ENCODE results near the gene TMC1. TPM values are rescaled to one million over a fixed set of nuclear protein-coding genes. Genes with fewer than 3 reads are reported as not detected.
"Not testable (repeated sequence)": the region's sequence is repeated elsewhere in the genome, so short reads cannot be mapped to it uniquely, and the experiment has no call there.

TMC1 gene
- polyA plus RNA-seq (2013), result 0.03 and 0.04 TPM in 2 replicates

DNA sequence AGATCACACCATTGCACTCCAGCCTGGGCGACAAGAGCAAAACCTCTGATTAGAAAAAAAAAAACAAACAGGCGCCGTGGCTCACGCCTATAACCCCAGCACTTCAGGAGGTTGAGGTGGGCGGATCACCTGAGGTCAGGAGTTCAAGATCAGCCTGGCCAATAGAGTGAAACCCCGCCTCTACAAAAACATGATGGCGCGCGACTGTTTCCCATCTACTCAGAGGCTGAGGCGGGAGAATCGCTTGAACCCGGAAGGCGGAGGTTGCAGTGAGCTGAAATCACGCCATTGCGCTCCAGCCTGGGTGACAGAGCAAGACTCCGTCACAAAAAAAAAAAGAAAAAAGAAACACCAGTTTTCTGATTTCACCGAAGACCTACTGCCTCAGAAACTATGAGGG, at the start of gene TMC1:
TMC1 (plus strand) TSS at position 193 of the 400 bp plus-strand sequence. CDS start 127,041 bp downstream, outside the sequence.
- Histone ChIP-seq H2AK5ac (ENCODE audit: low read length) (peak within 1 kb of the TSS; percentile 54), H4K91ac (ENCODE audit: low read depth, low read length) (peak within 1 kb of the TSS; percentile 47), H2BK12ac (ENCODE audit: low read length) (peak within 1 kb of the TSS; percentile 58)
- H3K27ac ChIP-seq (ENCODE audit: low read depth, low read length); H3K79me2 ChIP-seq (ENCODE audit: control insufficient read depth, insufficient read depth, low read length, poor library complexity); H3K79me1 ChIP-seq (ENCODE audit: low read length); H2AFZ ChIP-seq (ENCODE audit: insufficient read depth, low read length, poor library complexity); H3K9me3 ChIP-seq (ENCODE audit: insufficient read depth, low read depth, low read length); H3K4me1 ChIP-seq (ENCODE audit: control insufficient read depth in 1 of 2, insufficient read depth in 2 of 2, low read length in 2 of 2); H4K8ac ChIP-seq (ENCODE audit: low read depth, low read length); H4K12ac ChIP-seq (ENCODE audit: low read depth, low read length); H3K36me3 ChIP-seq (ENCODE audit: control insufficient read depth in 1 of 2, insufficient read depth in 2 of 2, low read length in 2 of 2); H3K9ac ChIP-seq (ENCODE audit: low read length); H3K4me3 ChIP-seq (ENCODE audit: low read depth, low read length); H2BK120ac ChIP-seq (ENCODE audit: insufficient read depth, low read length, poor library complexity); H3K27me3 ChIP-seq (ENCODE audit: insufficient read depth, low read length); H3K18ac ChIP-seq (ENCODE audit: low read length); H3K4ac ChIP-seq (ENCODE audit: low read depth, low read length); H3K23ac ChIP-seq (ENCODE audit: low read length); H3K14ac ChIP-seq (ENCODE audit: low read length); H3K4me2 ChIP-seq (ENCODE audit: low read length); H2BK5ac ChIP-seq (ENCODE audit: low read depth, low read length, poor library complexity): not testable (repeated sequence)
- no CpG with 5 or more reads among the region's 17 CpGs for WGBS (ENCODE audit: extremely low coverage, insufficient coverage, insufficient read length)
- DNase-seq, result peak; percentile 83 to 89

DNA sequence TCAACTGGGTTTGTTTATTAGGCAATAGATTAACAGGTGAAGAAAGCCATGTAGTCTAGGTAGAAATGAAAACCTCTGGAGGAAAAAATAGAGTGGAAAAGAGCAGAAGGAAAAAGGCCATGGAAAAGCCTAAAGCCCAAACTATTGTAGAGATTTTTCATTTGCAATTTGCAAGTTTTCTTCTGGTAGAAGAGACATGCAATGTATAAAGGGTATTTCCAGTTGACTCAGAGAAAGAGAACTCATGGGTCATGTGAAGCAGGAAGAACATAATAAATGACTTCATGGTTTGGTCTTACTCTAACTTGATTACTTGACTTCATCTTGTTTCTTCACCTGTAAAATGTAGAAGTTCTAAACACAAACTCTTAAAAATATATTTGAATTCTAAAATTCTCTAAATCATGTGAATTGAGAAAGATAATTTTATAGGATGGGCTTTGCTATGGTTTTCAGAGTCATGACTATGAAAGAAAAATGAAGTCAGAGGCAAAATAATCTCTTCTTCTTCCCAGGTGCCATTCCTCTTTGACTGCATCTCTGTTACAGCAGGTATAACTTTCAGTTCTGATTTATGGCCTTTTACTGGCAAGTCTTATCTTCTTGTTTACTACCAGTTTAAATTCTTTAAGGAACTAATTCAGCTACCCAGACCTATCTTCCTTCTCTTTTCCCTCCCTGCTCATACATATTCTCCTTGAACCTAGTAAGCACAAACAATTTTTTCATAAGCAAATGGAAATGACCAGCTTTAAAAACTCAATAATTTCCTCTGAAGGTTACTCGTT, 47.7 kb upstream of the TMC1 start:
- Histone ChIP-seq H2BK12ac (ENCODE audit: low read length) (no peak overlapping the region), H3K4me2 (ENCODE audit: low read length) (no peak overlapping the region), H4K12ac (ENCODE audit: low read depth, low read length) (no peak overlapping the region), H4K91ac (ENCODE audit: low read depth, low read length) (no peak overlapping the region), H3K4me1 (ENCODE audit: control insufficient read depth in 1 of 2, insufficient read depth in 2 of 2, low read length in 2 of 2) (peaks cover 1 to 2% of the 10 kb centered on the region in 2 experiments), H2BK5ac (ENCODE audit: low read depth, low read length, poor library complexity) (no peak overlapping the region), H3K27me3 (ENCODE audit: insufficient read depth, low read length) (no peaks in the 10 kb centered on the region), H3K9ac (ENCODE audit: low read length) (no peak overlapping the region), H2BK120ac (ENCODE audit: insufficient read depth, low read length, poor library complexity) (no peak overlapping the region), H3K9me3 (ENCODE audit: insufficient read depth, low read depth, low read length) (no peaks in the 10 kb centered on the region), H3K27ac (ENCODE audit: low read depth, low read length) (no peak overlapping the region), H3K79me2 (ENCODE audit: control insufficient read depth, insufficient read depth, low read length, poor library complexity) (no peaks in the 10 kb centered on the region), H2AFZ (ENCODE audit: insufficient read depth, low read length, poor library complexity) (no peak overlapping the region), H3K4ac (ENCODE audit: low read depth, low read length) (no peak overlapping the region), H3K36me3 (ENCODE audit: control insufficient read depth in 1 of 2, insufficient read depth in 2 of 2, low read length in 2 of 2) (no peaks in the 10 kb centered on the region), H3K79me1 (ENCODE audit: low read length) (peaks cover 3% of the 10 kb centered on the region), H3K23ac (ENCODE audit: low read length) (no peak overlapping the region), H4K8ac (ENCODE audit: low read depth, low read length) (no peak overlapping the region), H2AK5ac (ENCODE audit: low read length) (no peak overlapping the region), H3K18ac (ENCODE audit: low read length) (no peak overlapping the region), H3K4me3 (ENCODE audit: low read depth, low read length) (no peak overlapping the region), H3K14ac (ENCODE audit: low read length) (no peak overlapping the region)
- WGBS (ENCODE audit: extremely low coverage, insufficient coverage, insufficient read length), result no CpG with 5 or more reads among the region's 1 CpG
- DNase-seq, result peak in 1 of 2 donors; percentile 29

DNA sequence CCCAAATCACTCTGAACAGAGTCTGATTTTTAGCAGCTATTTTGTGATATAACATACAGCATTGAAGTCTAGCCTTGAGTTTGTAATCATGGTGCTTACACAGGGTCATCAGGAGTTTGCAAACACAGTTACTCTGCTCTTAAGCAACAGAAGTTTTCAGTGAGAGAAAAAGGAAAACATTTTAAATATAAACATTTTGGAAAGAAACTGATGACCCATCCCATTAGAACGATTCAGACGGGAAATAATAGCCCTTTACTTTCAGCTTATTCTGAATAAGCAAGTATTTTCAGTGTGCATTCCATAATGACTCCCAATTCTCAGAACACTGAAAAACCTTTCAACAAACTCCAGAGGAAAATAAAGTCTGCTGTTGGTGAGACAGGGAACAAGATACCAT, 46.7 kb upstream of the TMC1 start:
- no peak overlapping the region for H3K4me3 ChIP-seq (ENCODE audit: low read depth, low read length)
- peaks cover 3% of the 10 kb centered on the region for H3K79me1 ChIP-seq (ENCODE audit: low read length)
- H3K36me3 ChIP-seq (ENCODE audit: control insufficient read depth in 1 of 2, insufficient read depth in 2 of 2, low read length in 2 of 2), result no peaks in the 10 kb centered on the region
- H2BK12ac ChIP-seq (ENCODE audit: low read length), result no peak overlapping the region
- H4K91ac ChIP-seq (ENCODE audit: low read depth, low read length), result no peak overlapping the region
- no peak overlapping the region for H2AFZ ChIP-seq (ENCODE audit: insufficient read depth, low read length, poor library complexity)
- no peak overlapping the region for H2BK120ac ChIP-seq (ENCODE audit: insufficient read depth, low read length, poor library complexity)
- no peak overlapping the region for H3K14ac ChIP-seq (ENCODE audit: low read length)
- H2BK5ac ChIP-seq (ENCODE audit: low read depth, low read length, poor library complexity), result no peak overlapping the region
- H4K12ac ChIP-seq (ENCODE audit: low read depth, low read length), result no peak overlapping the region
- H3K18ac ChIP-seq (ENCODE audit: low read length), result no peak overlapping the region
- H3K4me2 ChIP-seq (ENCODE audit: low read length), result no peak overlapping the region
- no peak overlapping the region for H2AK5ac ChIP-seq (ENCODE audit: low read length)
- no peaks in the 10 kb centered on the region for H3K79me2 ChIP-seq (ENCODE audit: control insufficient read depth, insufficient read depth, low read length, poor library complexity)
- WGBS (ENCODE audit: extremely low coverage, insufficient coverage, insufficient read length), result no CpG with 5 or more reads among the region's 2 CpGs
- H3K4ac ChIP-seq (ENCODE audit: low read depth, low read length), result no peak overlapping the region
- H3K23ac ChIP-seq (ENCODE audit: low read length), result no peak overlapping the region
- no peak overlapping the region for H3K9ac ChIP-seq (ENCODE audit: low read length)
- H3K9me3 ChIP-seq (ENCODE audit: insufficient read depth, low read depth, low read length), result no peaks in the 10 kb centered on the region
- H3K27ac ChIP-seq (ENCODE audit: low read depth, low read length), result no peak overlapping the region
- no peak for DNase-seq
- H3K4me1 ChIP-seq (ENCODE audit: control insufficient read depth in 1 of 2, insufficient read depth in 2 of 2, low read length in 2 of 2), result peaks cover 2% of the 10 kb centered on the region in 2 experiments
- no peaks in the 10 kb centered on the region for H3K27me3 ChIP-seq (ENCODE audit: insufficient read depth, low read length)
- no peak overlapping the region for H4K8ac ChIP-seq (ENCODE audit: low read depth, low read length)

DNA sequence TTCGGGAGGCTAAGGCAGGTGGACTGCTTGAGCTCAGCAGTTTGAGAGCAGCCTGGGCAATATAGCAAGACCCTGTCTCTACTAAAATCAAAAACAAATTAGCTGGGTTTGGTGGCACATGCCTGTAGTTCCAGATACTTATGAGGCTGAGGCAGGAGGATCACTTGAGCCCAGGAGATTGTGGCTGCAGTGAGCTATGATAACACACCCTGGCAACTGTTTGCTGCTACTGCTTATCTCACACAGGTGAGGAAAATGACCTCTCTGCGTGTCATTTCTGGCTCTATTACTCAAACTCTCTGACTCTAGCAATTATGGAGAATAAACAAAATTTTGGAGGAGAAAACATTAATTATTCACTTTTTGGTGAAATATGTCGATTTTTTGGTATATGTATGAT, 45.3 kb upstream of the TMC1 start:
- Histone ChIP-seq H3K9ac (ENCODE audit: low read length) (no peak overlapping the region), H3K27ac (ENCODE audit: low read depth, low read length) (no peak overlapping the region), H3K4me1 (ENCODE audit: control insufficient read depth in 1 of 2, insufficient read depth in 2 of 2, low read length in 2 of 2) (peaks cover 2% of the 10 kb centered on the region in 2 experiments), H2BK12ac (ENCODE audit: low read length) (peak overlapping the region; percentile 51), H4K12ac (ENCODE audit: low read depth, low read length) (no peak overlapping the region), H2AK5ac (ENCODE audit: low read length) (no peak overlapping the region), H3K27me3 (ENCODE audit: insufficient read depth, low read length) (no peaks in the 10 kb centered on the region), H2BK120ac (ENCODE audit: insufficient read depth, low read length, poor library complexity) (no peak overlapping the region), H3K79me1 (ENCODE audit: low read length) (peaks cover 6% of the 10 kb centered on the region), H3K9me3 (ENCODE audit: insufficient read depth, low read depth, low read length) (no peaks in the 10 kb centered on the region), H3K4me3 (ENCODE audit: low read depth, low read length) (no peak overlapping the region), H2AFZ (ENCODE audit: insufficient read depth, low read length, poor library complexity) (no peak overlapping the region), H4K8ac (ENCODE audit: low read depth, low read length) (no peak overlapping the region), H3K18ac (ENCODE audit: low read length) (no peak overlapping the region), H3K4ac (ENCODE audit: low read depth, low read length) (no peak overlapping the region), H4K91ac (ENCODE audit: low read depth, low read length) (peak overlapping the region; percentile 57), H2BK5ac (ENCODE audit: low read depth, low read length, poor library complexity) (peak overlapping the region; percentile 1), H3K36me3 (ENCODE audit: control insufficient read depth in 1 of 2, insufficient read depth in 2 of 2, low read length in 2 of 2) (no peaks in the 10 kb centered on the region), H3K79me2 (ENCODE audit: control insufficient read depth, insufficient read depth, low read length, poor library complexity) (no peaks in the 10 kb centered on the region), H3K23ac (ENCODE audit: low read length) (no peak overlapping the region), H3K14ac (ENCODE audit: low read length) (no peak overlapping the region), H3K4me2 (ENCODE audit: low read length) (no peak overlapping the region)
- peak; percentile 14 to 15 for DNase-seq
- WGBS (ENCODE audit: extremely low coverage, insufficient coverage, insufficient read length), result no CpG with 5 or more reads among the region's 3 CpGs

Measured in trophoblast cell (in vitro differentiated cells and primary cell).